NCI-H1417 treated with DMSO at 0.1 percent for 48 hours (cell line): ENCODE measurements around the gene SF3B6.
A peak's percentile ranks its signal among the peaks of the same experiment; 100 is the strongest.
"Not testable (repeated sequence)": the region's sequence is repeated elsewhere in the genome, so short reads cannot be mapped to it uniquely, and the experiment has no call there.

Source experiments
- DNase-seq: peaks from one replicate; lab custom pipeline; 2025; lab: John Stamatoyannopoulos, UW

The SF3B6 gene

DNA sequence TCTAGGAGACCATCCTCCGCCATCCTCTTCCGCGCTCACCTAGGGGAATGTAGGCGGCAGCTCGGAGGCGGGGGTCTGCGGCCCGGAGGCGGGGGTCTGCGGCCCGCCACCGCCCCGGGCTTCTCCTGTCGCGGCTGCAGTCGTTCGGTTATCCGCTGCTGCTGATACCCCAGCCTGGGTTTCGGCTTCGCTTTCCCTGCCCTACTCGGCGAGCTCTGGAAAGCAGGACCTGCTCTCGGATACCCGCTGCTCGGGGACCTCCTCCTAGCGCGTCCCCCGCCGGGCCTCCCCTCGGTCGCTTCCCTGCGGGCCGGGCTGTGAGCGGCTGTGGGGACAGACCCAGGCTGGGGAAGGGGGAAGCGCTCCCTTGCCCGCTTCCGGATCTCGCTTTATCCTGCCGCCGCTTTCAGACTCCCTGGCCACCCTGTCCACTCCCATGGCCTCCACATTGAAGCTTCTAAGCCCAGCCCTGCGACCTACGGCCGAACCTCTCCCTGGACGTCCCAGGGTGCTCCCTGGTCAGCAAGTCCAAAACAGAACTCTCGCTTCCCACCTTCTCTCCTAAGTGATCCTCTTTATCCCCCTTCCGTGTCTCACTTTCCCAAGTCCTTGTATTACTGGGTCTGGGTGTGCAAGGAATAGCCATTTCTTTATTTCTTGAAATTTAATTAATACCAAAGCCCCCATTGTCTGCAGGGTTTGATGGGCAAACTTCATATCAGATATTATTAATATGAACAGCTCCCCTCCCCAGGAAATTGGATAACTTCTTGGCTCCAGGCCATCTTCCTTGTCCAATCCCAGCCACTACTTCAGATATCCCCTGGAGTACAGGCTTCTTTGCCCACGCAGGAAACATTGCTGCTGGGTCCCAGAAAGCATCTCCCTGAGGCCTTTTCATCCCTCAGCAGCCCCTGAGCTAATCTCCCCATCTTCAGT lies 25.8 kb downstream of the SF3B6 start:
- DNase-seq = no peak

DNA sequence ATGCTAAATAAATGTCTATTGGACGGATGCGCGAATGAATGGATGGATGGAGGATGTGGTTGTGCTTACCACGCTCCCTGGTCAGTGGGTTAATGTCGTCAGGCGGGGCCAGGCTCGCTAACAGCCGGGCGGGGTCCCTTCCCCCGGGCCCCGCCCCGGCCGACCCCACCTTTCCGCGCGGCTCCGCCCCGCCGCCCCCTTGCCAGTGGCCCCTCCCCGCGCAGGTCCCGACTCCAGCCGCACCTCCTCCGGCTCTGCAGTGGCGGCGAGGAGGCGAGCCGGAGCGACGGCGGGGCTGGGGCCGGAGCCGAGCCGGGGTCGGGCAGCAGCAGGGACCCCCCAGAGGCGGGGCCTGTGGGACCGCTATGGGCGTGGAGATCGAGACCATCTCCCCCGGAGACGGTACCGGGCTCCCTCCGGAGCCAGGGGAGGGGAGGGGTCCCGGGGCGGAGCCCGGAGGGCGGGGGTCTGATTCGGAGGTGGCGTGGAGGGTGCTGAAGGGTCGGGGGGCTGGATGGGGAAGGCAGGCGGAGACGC lies 26.6 kb downstream of the SF3B6 start, which contains the start of gene FKBP1B:
Gene FKBP1B (plus strand): TSS at position 257 of the 537 bp plus-strand sequence. CDS start 109 bp downstream, at position 366.
- DNase-seq = no peak

DNA sequence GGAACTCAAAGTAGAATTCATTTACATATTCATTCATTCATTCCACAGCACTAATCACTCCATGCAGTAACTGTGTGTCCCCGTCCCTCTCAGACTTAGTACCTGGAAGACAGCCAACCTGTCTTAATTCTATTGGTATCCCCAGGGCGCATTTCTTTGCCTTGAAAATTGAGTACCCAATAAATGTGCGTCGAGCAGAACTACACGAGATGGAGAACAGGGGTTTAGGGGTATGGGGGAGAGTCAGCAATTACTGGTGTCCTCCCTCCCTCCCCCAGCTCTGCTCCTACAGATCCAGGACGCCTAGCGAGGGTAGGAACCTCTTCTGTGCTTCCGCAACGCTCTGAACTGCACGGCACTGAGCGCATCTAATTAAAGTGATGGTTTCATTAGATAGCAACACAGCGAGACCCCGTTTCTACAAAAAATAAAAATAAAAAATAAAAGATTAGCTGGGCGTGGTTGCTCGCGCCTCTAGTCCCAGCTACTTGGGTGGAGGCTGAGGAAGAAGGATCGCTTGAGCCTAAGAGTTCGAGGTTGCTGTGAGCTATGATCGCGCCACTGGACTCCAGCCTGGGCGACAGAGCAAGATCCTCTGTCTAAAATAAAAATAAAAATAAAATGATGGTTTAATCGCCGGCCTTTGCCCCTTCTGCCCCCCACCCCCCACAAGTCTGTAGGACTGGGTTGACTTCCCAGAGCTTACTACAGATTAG lies 27.2 kb downstream of the SF3B6 start:
- DNase-seq = no peak

DNA sequence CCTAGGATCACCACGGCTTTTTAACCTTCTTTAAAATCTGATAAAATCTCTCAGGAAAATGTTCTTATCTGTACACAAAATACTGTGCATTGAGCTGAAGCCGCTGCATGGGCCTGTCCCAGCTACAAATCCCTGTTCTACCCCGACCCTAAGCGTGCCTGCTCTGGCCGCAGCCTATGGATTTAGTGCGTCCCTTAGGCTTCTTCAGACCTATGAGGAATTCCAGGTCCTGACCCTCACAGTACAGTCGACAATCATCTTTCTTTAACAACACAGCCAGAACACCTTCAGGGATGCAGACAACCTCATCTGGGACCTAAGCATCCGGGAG lies 28.5 kb downstream of the SF3B6 start:
- DNase-seq = no peak

DNA sequence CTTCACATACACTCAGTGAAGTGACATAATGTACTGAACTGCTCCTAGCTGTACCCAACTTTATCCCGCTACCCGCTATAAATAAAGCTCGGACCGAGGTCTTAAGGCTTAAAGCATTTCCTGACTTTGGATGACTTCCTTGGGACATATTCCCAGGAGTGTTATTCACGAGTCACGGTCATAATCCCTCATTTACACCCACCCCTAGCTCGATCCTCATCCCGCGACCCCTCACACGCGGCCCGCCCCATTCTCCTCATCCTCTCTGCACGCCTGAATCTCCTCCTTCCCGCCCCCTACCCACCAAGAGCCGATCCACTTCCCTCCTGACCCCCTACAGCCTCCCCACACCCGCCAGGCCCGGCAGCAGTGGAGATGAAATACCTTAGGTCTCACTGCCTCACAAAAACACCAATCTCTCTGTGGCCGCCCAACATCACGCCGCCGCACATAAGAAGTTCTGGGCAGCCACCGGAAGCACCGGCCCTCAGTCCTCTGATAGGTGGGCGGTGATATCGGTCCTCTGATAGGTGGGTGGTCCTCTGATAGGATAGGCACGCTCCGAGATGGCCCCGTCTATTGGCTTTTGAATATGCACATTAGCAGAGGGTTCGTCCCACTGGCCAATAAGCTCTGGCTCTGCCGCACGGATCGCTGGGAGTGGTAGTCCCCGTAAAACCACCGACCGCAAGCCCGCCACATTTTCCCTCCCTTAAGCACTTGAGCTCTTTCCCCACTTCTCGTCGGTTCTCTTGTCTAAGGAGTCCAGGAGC lies 29.0 kb downstream of the SF3B6 start, which contains the start of gene WDCP:
Gene WDCP (minus strand): TSS at position 462 of the 773 bp plus-strand sequence. CDS start 7,897 bp downstream, outside the sequence.
- peak; percentile 96 for DNase-seq

DNA sequence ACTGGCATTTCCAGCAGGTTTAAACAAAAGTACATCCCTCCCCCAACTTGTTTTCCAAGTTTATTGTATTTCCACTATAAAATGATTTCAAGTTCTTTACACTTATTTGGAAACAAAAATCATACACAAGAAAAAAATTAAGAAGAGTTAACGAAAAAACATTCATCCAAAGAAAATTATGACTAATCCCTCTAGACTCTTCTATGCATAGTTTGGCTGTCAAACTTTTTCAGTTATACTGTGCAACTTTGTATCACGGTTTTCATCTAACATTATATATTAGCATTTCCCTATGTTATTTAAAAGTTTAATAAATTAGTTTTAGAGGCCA lies 29.6 kb downstream of the SF3B6 start:
- DNase-seq = no peak

DNA sequence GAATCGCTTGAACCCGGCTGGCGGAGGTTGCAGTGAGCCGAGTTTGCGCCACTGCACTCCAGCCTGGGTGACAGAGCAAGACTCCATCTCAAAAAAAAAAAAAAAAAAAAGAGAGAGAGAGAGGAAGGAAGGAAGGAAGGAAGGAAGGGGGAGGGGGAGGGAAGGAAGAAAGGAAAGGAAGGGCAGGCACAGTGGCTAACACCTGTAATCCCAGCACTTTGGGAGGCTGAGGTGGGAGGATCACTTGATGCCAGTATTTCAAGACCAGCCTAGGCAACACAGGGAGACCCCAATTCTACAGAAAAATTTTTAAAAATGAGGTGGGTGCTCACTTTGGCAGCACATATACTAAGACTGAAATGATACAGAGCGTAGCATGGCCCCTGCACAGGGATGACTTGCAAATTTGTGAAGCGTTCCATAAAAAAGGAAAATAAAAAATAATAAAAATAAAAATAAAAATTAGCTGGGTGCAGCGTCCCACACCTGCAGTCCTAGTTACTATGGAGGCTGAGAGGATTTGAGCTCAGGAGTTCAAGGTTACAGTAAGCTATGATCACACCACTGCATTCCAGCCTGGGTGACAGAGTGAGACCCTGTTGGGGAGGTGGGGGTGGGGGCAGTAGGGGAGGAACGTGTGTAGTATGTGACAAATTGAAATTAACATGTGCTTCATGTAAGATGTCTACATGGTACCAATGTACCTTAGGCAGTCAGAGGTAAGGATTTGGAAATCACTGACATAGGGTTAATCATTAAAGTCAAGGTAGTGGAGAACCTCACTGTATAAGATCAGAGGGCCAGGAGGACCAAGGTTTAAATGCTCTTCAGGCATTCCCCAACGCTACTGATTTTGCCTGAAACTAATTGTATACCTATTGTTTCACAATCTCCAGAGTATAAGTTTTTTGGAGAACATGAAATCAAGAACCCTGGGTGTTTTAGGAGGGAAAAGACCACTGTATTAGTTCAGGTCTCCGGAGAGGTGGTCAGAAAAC lies 30.3 kb downstream of the SF3B6 start:
- no peak for DNase-seq

DNA sequence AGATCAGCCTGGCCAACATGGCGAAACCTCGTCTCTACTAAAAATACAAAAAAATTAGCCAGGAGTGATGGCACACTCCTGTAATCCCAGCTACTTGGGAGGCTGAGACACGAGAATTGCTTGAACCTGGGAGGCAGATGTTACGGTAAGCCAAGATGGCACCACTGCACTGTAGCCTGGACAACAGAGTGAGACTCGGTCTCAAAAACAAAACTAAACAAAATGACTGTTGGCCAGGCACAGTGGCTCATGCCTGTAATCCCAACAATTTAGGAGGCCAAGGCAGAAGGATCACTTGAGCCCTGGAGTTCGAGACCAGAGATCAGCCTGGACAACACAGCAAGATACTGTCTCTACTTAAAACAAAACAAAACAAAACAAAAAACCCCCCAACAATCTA lies 33.0 kb downstream of the SF3B6 start:
- not testable (repeated sequence) for DNase-seq

DNA sequence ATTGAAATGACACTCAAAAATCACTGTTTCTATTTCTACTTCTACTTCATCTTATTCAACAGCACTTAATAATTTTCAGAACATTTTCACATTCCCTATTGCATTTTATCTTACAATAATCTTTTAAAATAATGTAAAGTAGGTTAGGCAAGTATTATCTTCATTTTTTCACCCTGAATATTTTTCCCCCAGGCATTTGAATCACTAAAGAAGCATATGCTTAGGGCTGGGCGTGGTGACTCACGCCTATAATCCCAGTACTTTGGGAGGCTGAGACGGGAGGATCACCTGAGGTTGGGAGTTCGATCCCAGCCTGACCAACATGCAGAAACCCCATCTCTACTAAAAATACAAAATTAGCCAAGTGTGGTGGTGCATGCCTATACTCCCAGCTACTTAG lies 35.6 kb downstream of the SF3B6 start:
- no peak for DNase-seq

DNA sequence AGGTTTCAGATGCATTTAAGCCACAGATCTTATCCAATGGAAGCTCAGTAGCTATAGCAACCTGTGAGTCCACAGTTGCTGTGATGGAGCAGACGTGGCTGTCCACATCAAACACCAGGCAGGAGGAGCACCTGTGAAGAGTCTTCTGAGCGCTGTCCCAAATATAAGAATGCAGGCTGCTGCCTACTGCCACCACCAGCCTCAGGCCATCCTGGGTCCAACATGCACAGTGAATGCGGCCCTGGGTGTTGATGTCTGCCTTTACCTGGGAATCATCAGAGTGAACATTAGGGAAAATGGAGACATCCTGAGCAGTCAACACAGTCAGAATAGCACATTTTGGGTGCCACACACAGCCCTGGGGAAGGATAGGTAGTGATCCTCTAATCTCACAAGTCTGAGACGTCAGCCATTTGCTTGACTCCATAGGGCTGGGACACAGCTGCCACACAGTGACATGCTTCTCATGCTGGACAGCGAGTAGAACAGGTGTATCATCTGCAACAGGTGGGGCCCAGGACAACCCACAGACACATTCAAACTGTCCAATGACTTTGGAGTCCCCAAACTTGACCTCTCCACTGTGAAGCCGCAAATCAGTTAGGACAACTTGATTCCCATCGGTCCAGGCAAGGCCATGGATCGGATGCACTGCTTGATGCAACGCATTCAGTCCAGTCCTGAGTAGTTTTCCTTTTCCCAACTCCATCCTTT lies 37.2 kb downstream of the SF3B6 start:
- no peak for DNase-seq

DNA sequence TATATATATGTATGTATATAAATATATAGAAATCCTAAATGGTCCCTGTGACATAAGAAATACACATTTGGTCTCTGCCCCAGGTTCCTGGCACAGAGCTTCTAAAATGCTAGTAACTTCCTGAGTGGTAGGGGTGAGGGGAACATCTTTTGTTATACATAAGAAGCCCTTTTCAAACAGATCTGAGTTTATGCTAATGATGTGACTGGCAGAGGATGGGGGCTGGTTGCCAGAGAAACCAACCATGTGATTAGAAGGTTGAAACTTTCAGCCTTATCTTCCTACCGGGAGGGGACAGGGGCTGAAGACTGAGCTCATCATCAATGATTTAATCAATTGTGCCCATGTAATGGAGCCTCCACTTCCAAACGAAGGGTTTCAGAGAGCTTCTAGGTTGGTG lies 49.9 kb downstream of the SF3B6 start:
- no peak for DNase-seq

DNA sequence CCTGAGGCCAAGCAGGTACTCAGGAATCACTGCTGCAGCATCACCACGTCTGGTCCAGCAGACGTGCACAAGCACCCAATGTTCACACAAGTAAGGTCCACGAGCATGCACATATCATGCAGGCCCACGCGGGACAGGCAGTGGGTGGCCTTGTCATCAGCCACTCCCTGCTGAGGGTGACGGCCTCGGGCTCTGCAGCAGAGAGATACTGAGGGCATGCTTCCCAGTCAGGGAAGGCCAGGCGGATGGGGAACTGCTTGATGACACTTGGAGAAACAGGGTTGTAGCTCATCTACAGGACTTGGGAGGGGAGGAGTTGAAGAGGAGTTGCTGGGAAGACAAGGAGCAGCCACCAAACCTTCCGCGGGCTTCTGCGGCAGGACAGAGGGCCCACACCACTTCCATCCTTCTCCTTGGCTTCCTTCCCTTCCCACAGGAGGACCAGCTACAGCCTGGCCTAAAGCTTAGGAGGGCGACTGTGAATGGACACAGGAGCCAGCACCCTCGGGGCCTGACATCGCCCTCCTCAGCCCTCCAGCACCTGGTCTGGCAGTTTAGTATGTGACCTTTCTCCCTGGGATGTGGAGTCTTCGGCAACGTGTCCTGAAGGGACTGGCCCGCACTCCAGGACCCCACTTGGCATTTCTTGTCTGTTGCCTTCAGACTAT lies 51.0 kb downstream of the SF3B6 start:
- DNase-seq = no peak

DNA sequence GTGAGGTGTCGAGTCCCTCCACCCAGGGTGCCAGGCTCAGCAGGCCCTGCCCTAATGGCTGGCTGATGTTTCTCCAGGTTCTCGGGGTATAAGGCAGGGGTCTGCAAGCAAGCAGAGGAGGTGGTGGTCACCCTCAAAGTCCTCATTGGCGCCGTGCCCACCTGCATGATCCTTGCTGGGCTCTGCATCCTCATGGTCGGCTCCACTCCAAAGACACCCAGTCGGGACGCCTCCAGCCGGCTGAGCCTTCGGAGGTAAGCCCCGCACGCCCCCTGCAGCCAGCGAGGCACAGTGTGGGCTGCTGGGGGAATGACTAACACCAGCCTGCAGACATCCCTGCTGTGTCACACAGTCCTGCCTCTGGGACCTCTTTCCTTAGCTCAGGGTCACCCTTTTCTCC lies 52.1 kb downstream of the SF3B6 start:
- DNase-seq = no peak

DNA sequence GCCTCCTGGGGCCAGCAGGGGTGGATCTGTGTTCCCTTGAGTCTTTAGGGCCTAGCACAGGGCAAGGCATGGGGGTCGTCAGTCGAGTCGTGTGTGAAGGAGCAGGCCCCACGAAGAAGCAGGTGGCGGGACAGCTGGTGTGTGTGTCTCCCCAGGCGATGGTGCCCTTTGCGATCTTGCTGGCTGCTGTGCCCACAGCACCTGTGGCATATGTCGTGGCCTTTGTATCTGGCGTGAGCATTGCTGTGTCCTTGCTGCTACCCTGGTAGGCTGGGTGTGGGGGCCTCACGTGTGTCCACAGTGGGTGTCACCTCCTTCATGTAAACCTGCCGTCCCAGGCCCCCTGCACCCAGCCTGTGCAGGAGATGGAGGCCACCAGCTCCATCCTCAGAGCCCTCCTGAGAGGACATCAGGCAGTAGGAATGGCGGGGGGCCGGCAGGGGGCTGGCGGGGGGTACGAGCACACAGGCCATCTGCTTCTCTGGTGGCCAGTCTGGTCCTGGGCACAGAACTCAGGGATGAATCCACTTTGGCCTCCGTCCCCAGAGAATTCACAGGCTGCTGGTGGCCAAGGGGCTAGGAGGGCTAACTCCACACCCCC lies 53.1 kb downstream of the SF3B6 start:
- no peak for DNase-seq

DNA sequence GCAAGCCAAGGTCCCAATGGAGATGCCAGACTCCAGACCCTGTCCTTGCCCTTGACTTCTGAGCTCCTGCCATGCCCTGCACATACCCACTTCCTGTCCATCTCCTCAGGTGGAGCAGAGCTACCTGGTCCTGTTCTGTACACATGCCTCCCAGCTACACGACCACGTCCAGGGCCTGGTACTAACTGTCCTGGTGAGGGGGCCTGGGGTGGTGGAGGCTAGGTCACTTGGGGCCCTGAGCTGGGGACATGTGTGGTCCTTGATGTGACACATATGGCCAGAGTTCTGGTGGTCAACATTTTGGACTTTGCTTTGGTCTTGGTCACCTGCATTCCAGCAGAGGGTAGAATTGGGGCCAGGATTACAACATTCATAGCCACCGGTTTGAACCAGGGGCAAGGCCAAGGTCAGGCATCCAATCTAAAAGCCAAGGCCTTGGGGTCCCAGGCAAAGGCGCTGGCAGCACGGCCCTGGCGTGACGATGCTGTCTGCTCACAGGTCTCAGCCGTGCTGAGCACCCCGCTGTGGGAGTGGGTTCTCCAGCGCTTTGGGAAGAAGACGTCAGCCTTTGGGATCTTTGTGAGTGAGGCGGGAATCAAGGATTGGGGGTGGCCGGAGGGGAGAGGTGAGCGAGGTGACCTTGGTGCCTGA lies 53.7 kb downstream of the SF3B6 start:
- no peak for DNase-seq

DNA sequence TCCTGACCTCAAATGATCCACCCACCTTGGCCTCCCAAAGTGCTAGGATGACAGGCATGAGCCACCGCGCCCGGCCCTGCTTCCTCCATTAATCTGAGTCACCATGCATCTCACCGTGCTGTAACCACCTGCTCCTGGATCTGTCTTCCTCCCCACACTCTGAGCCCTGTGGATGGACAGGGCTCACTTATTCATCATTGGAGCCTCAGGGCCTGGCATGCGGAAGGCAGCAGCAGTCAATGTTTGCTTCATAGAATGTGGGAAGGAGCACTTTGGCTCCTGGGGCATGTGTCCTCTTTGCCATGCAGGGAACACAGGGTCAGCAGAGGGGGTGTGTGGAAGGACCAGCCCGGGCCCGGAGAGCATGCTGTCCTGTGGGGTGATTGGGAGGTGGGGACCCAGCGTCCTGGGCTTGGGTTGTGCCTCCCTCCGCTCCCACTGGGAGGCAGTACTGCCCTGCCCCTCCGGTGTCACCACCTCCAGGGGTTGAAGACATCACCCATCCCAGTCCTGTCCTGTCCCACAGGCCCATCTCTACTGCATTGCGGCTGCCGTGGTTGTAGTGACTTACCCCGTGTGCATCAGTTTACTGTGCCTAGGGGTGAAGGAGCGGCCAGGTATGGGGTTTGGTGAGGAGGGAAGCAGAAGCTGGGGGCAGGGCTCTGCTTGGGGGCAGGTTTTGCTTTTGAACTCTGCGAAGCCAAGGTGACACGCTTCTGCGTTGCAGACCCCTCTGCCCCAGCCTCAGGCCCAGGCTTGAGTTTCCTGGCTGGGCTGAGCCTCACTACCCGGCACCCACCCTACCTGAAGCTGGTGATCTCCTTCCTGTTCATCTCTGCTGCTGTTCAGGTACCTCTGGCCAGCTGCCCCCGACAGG lies 54.8 kb downstream of the SF3B6 start:
- DNase-seq = no peak

DNA sequence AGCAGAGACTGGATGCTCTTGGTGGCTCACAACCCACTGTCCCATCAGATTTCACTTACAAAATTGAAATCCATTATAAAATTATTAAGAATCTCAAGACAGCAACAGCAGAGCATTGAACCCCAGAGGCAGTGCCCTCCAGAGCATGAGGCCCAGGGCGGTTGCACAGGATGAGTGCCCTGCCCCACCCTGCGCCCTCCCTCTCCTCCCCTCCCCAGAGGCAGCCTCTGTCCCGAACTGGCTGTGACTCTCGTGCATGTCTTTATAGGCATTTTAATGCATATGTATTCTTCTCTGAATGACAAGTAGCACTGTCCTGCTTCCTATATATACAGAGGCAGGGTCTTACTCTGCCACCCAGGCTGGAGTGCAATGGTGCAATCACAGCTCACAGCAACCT lies 55.9 kb downstream of the SF3B6 start:
- no peak for DNase-seq

DNA sequence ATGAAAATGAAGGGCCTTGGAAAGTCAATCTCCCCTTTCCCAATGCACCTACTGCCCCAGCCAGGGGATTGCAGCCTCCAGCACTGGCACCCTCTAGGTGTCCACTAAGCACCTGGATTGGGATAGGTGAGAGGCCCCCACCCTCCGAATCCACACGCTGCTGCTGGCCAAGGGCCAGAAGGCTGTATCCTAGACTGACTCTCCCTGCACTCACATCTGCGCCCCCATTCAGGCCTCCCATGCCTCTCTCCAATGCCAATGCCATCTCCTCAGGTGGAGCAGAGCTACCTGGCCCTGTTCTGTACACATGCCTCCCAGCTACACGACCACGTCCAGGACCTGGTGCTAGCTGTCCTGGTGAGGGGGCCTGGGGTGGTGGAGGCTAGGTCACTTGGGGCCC lies 56.4 kb downstream of the SF3B6 start:
- DNase-seq = no peak
